Pulmonary artery endothelial cell (primary cell): ENCODE data around the gene MED16. TPM values are rescaled to one million over a fixed set of nuclear protein-coding genes. Genes with fewer than 3 reads are reported as not detected.
A peak's percentile ranks its signal among the peaks of the same experiment; 100 is the strongest.

Experiments used
- DNase-seq: peaks from one replicate; pipeline ENCODE4 v3.0.0-alpha.2; 2011; ENCODE audit warnings: low read depth, low spot score
- total RNA-seq: library from RNA; depleted of rRNA; stranded (reverse); fragments of >200 nt; gene quantifications from 2 replicates; pipeline ENCODE4 v1.2.3, GENCODE V29; 2014

MED16 gene
- total RNA-seq, 1 donor from 2014 or later: 22.9 TPM

DNA sequence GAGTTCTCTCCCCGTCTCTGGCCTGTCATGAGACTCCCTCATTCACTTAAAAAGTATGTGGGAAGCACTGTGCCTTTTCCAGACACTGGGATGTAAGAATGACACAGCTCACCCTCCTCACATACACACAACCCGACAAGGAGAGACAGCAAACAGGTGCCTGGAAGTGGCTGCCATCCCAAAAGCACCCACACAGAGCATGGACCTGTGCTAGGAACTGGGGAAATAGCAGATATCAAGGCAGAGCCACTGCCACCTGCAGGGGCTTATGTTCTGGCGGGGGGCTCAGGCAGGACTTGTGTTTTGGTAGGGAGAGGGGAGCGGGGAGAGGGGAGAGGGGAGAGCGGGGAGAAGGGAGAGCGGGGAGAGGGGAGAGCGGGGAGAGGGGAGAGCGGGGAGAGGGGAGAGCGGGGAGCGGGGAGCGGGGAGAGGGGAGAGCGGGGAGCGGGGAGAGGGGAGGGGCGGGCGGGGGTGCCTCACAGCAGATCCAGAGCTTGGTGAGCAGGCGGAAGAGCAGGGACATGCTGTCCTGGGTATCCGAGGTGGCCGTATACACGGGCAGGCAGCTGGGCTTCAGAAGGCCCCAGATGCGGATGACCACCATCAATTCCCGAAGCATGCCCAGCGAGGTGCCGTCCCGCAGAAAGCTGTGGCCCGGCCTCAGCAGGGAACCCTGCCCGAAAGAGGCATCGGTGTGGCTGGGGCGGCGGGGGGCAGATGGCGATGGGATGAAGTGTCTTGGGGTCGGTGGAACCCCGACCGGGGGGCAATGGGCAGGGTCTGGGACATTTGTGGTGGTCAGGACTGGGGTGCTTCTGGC, 21.3 kb downstream of the MED16 start:
- DNase-seq: no peak

DNA sequence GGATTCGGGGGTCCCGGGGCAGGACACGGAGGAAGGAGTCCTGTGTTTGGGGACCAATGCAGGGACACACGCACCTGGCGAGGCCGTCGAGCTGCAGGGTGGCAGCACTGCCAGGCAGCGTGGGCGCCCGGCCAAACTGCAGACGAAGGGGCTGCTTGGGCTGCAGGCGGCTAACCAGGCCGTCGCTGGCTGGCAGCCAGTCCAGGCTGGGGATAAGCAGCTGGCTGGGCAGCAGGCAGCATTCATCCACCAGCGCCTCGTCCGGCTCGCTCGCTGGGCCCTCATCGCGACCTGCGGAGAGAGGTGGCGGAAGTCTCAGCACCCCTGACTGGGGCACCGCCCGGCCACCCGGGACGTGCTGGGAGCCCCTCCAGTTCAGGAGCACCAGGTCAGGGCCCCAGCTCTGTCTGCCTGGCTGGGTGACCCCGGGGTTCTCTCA, 22.0 kb downstream of the MED16 start:
- DNase-seq: no peak

DNA sequence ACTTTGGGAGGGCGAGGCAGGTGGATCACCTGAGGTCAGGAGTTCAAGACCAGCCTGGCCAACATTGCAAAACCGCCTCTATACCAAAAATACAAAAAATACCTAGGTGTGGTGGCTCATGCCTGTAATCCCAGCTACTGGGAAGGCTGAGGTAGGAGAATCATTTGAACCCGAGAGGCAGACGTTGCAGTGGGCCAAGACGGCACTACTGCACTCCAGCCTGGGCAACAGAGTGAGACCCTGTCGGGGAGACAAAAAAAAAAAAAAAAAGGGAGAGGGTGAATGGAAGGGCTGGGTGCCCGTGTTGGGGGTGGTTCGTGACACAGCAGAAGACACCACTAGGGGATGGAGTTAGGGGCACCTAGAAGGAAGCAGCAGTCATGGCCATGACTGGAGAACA, 22.7 kb downstream of the MED16 start:
- no peak for DNase-seq

DNA sequence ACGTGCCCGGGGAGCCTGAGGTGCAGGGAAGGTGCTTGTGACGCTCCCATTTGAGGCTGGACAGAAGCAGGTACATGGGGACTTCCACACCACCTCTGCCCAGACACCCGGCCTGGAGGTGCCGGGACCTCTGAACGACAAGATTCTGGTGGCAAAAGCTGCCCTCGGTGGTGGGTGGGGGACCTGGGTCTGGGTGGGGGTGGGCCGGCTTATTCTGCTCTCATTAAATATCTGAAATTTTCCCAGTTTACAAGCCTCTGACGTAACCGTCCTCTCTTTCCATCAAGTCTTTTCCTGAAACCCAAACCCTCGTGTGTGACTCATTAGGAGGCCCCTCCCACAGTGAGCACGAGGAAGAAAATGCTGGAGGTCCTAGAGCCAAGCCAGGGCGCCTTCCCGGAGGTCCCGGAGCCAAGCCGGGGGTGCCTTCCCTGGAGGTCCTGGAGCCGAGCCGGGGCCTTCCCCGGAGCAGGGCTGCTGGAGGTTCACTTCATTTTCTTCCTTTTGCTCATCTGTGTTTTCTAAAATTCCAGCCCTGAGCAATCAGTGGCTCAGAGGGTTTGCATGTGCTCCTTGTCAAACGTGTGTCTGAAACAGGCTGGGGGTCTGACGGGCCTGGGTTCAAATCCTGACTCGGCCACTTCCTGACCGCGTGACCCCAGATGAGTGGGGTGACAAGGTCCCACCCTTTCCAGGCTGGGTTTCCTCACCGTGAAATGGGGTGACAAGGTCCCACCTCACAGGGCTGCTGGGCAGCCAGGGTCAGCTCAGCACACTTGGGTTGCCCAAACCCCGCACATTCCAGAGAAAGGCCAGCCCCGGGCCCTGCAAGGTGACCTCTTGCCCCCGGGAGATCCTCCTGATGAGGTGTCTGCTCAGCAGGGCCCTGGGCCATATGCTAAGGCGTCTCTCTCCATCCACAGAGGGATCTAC, 23.5 kb downstream of the MED16 start:
- DNase-seq: peak; percentile 71

DNA sequence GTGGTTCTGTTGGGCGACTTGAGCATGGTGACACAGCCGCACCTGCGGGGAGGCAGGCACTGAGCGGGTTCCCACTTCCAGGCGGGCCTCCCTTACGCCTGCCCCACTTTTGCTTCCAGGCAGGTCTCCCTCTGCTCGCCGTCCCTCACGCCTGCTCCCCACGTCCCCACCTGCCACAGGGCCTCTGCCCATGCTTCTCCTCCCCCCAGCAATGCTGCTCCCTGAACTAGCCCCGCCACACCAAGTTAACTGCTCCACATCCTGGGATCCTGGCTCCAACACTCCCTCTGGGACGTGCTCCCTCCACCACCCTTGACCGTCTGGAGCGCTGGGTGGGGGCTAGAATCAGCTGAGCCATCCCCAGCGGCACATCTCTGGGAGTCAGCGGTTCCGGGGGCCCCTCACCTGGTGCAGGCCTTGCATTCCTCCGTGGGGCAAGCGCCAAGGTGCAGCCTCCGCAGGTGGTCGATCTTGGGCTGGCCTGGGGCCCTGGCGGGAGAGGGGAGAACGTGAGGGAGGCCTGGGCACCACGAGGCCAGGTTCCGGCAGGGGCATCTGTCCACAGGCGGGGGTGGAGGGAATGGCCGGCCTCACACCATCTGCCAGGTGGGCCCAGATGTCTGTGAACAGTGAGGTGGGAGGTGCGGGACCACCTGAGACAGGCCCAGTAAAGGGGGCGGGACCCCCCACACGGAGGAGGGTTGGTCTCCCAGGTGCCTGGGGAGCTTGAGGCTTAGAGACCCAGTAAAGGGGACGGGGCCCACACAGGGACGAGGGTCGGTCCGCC, 24.3 kb downstream of the MED16 start:
- DNase-seq: no peak

DNA sequence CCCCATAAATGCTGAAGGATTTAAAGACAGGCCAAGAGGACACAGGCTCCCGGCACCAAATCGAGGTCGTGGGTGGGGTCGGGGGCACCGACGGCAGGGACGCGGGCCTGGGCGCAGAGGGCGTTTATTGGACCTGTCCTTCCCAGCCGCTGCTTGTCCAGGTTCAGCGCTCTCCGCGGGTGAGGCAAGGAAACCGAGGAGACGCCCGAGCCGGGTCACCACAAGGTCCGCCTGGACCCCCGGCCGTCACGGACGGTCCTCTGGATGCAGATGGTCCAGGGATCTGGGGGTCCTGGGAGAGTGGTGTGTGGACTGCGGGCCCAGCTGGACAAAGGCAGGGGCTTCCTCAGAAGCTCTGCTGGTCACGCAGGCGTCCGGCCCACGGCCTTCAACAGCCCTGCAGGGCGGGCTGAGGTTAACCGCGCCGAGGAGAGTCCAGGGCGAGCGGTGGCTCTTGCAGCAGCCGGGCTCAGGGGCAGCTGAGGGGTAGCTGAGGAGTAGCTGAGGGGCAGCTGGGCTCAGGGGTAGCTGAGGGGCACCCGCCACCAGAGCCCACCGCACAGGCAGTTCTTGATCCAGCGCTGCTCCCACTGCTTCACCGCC, 25.0 kb downstream of the MED16 start:
- DNase-seq: no peak

DNA sequence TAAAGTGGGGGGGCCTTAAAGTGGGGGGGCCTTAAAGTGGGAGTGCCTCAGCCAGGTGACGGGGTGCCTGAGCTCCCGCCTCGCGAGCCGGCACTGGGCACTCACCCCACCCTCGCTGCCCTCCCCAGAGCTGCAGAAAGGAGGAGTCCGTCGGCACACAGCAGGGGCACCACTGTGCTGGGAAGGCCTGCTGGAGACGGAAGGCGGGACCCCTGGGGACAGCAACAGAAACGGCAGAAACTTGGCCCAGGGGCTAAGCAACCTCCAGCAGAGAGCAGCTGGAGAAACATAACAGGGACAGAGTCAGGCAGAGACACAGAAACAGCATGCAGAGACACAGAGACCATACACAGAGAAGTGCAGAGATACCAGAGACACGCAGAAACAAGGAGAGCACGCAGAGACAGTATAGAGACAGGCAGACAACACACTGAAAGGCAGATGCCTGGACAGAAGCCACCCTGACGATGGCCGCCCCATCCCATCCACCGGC, 25.6 kb downstream of the MED16 start:
- DNase-seq: no peak

DNA sequence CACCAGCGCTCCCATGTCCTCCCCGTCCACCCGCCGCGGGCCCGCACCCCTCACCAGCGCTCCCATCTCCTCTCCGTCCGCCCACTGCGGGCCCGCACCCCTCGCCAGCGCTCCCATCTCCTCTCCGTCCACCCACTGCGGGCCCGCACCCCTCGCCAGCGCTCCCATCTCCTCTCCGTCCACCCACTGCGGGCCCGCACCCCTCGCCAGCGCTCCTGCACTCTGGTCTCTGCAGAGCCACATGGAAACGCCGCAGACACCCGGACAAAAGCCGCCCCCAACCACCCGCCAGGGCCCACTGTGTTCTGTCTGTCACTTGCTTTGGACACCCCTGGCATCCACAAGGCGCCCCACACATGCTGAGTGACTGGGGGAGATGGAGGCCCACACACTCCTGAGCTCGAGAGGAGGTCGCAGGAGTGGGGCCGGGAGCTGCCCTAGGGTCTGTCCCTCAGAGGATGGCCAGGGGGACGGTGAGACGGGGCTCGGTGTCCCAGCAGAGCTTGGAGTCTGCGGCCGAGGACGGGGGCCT, 26.2 kb downstream of the MED16 start:
- no peak for DNase-seq

DNA sequence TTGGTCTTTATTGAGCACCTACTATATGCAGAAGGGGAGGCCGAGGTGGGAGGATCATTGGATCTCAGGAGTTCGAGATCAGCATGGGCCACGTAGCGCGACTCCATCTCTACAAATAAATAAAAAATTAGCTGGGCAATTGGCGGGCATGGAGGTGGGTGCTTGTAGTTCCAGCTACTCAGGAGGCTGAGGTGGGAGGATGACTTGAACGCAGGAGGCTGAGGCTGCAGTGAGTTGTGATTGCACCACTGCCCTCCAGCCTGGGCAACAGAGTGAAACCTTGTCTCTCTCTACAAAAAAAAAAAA, 29.7 kb downstream of the MED16 start:
- no peak for DNase-seq

DNA sequence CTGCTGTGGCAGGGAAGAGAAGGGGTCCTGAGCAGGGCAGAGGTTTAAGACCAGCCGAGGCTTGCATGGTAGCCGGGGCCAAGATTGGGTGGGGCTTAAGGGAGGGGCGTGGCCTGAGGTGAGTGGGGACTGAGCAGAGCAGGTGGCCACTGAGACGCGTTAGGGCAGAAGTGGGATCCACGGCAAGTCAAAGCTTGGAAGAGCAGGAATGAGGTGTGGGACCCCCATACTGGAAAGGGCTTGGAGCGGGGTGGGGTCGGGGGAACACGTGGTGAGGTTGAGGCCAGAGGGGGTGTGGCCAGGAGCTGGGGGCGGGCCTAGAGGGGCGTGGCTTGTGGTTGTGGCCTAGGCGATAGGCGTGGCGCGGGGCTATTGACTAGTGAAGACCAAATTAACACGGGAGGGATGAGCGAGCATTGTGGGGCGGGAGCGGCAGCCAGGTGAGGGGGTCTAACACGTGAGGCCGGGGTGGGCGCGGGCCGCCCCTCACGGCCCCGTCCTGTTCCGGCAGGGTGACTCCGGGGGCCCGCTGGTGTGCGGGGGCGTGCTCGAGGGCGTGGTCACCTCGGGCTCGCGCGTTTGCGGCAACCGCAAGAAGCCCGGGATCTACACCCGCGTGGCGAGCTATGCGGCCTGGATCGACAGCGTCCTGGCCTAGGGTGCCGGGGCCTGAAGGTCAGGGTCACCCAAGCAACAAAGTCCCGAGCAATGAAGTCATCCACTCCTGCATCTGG, 30.2 kb downstream of the MED16 start:
- DNase-seq: no peak

DNA sequence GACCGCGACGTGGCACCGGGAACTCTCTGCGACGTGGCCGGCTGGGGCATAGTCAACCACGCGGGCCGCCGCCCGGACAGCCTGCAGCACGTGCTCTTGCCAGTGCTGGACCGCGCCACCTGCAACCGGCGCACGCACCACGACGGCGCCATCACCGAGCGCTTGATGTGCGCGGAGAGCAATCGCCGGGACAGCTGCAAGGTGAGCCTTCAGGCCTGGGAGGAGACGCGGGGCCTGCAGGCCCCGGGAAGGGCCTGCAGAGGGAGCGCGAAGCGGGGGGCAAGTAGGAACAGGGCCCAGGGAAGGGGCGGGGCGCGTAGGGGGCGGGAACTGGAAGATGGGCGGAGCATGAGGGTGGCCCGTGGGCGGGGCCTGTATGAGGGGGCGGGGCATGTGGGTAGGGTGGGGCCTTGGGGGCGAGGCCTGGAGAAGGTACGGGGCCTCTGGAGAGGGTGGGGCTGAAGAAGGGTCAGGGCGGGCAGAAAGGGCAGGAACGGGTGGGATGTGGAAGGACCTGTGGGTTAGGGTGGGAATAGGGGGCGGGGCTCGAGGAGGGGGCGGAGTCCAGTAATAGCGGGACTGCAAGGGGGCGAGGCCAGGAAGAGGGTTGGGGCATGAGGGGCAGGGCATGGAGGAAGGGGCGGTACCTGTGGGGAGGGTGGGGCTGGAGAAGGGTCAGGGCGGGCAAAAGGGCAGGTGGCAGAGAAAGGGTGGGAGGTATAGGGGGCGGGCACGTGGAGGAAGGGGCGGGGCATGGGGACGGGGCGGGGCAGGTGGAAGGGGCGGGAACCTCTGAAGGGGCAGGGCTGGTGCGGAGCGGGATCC, 31.0 kb downstream of the MED16 start:
- DNase-seq: no peak

DNA sequence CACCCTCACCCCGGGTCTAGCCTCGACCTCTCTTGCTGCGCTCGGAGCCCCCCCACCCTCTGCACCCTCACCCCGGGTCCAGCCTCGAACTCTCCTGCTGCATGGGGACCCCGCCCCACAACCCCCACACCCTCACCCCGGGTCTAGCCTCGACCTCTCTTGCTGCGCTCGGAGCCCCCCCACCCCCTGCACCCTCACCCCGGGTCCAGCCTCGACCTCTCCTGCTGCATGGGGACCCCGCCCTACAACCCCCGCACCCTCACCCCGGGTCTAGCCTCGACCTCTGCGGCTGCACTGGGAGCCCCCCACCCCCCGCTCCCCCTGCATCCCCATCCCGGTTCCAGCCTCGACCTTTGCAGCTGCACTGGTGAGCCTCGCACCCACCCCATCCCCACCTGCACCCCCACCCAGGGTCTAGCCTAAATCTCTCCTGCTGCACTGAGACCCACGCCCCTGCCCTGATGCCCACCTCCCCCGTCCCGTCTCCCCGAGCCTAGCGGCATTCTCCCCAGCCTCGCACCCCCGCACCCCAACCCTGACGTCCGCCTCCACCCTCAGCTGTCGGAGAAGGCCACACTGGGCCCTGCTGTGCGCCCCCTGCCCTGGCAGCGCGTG, 31.7 kb downstream of the MED16 start:
- no peak for DNase-seq

DNA sequence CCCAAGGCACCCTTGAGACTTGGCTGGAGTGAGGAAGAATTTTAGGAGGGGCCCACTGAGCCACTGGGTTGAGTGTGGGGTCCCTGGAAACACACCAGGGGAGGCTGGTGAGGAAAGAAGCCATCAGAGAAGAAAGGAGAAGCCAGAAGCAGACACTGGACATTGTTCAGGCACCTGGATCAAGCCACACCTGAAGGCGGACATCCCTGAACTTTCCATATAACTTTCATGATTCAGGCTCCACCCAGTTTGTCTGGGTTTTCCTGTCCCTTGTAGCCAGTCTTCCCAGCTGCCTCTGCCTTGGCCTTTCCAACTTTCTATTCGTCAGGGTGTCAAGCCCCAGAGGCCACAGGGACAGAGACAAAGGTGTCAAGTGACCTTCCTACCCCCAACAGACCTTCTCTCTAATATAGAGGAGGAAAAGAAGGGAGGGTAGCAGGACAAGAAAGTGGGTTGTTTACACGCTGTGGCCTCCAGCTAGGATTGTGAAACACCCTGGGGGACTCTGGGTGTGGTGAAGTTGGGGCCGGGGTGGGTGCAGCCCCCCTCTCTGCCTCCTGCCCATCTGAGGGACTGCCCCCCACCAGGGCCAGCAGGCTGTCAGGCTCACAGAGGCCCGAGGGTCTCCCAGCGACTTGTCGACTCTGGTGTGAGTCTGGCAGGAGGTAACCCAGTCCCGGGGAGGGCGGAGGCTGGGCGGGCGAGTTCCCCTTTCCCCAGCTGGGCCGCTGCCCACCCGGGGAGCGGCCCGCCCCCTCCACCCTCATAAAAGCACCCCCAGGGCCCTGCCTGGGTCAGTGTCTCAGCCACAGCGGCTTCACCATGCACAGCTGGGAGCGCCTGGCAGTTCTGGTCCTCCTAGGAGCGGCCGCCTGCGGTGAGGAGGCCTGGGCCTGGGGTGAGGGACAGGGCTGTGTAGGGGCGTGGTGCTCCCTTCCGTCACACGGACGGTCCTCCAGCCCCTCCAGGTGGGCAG, 33.8 kb downstream of the MED16 start, which contains the start of gene CFD:
TSS of gene CFD (plus strand) at position 797 of the 976 bp plus-strand sequence. CDS start at position 823, 26 bp downstream.
- no peak for DNase-seq

DNA sequence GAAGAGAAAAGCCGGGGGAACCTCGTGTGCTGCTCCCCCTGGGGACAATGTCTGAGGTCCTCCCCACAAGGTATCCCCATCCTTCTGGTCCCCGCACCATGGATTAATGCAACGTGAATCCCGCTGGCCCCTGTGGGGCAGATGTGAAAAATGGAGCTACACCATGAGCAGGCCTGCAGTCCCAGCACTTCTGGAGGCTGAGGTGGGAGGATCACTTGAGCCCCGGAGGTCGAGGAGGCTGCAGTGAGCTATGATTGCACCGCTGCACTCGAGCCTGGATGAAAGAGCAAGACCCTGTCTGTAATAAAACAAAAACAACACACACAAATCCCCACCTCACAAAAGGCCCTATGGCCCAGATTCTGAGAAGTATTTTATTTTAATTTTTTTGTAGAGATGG, 34.7 kb downstream of the MED16 start:
- no peak for DNase-seq

DNA sequence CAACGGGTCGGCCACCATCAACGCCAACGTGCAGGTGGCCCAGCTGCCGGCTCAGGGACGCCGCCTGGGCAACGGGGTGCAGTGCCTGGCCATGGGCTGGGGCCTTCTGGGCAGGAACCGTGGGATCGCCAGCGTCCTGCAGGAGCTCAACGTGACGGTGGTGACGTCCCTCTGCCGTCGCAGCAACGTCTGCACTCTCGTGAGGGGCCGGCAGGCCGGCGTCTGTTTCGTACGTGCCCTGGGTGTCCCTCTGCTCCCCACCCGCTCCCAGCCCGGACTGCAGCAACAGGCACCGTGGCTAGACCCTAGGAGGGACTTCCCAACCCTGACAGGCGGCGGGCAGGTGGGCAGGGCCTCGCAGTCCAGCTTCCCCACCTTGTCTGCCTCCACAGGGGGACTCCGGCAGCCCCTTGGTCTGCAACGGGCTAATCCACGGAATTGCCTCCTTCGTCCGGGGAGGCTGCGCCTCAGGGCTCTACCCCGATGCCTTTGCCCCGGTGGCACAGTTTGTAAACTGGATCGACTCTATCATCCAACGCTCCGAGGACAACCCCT, 37.3 kb downstream of the MED16 start:
- no peak for DNase-seq

DNA sequence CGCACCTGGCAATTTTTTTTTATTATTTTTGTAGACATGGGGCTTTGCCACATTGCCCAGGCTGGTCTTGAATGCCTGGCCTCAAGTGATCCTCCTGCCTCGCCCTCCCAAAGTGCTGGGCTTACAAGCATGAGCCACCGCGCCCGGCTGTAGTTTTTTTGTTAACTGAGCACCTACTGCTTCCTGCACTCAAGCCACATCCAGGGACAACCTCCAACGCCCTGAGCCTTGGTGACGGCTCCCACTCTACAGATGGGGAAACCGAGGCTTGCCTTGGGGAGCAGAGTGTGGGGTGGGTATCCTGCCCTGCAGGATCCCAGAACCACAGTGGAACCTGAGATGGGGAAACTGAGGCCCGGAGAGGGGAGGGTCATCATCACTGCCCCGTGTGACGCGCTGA, 37.8 kb downstream of the MED16 start:
- DNase-seq: no peak

DNA sequence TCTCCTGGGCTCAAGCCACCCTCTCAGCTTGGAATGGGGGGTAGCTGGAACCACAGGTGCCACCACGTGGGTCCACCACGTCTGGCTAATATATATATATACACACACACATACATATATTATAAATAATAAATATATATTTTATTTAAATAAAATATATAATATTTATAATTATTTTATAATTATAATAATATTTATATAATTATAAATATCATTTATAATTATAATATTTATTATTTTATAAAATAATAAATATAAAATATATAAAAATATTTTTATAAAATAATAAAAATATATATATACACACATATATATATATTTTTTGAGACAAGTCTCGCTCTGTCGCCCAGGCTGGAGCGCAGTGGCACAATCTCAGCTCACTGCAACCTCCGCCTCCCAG, 38.4 kb downstream of the MED16 start:
- DNase-seq: no peak
